HCT116 (cell line): ENCODE data around the gene GLCE. TPM values are rescaled to one million over a fixed set of nuclear protein-coding genes. Genes with fewer than 3 reads are reported as not detected.

Experiments used
- ATAC-seq: fragments of 200-7000 bp; cut with Tn5 transposase; 2 replicates; pipeline ENCODE4 v1.9.1; 2020; ENCODE audit warnings: mild to moderate bottlenecking, moderate library complexity
- BruUV-seq: library from RNA; stranded (reverse); fragments of 400-500 nt; replicated peaks from 2 replicates; lab custom pipeline; 2021; lab: Mats Ljungman, UMichigan
- CTCF ChIA-PET: fragments of 300-600 bp; sonication (Branson Sonifier 250); formaldehyde crosslinking; loops from one replicate; lab custom pipeline; 2021; ENCODE audit warnings: antibody characterized with exemption; lab: Charles Lee
- POLR2A ChIA-PET: fragments of 300-600, 350-600 bp; sonication (Branson Sonifier 250); formaldehyde crosslinking; loops from one replicate; lab custom pipeline; 2021; ENCODE audit warnings: antibody characterized with exemption; lab: Charles Lee
- RAD21 ChIA-PET, 2 experiments: fragments of 300-600 bp; sonication (Branson Sonifier 250); formaldehyde crosslinking; loops; one replicate each; lab custom pipeline; 2023; ENCODE audit warnings: low total read pairs in 2 of 2; ENCODE audit not compliant: uncharacterized antibody in 2 of 2, unreplicated experiment in 2 of 2, low non-redundant PET in 1 of 2; lab: Charles Lee
- DNase-seq: peaks from one replicate; pipeline ENCODE4 v3.0.0-alpha.2; 2010; ENCODE audit warnings: low read depth, low spot score
- H2AFZ ChIP-seq: fragments of 200-600 bp; shearing (Covaris generic), sonication (generic); 2 replicates; pipeline ENCODE4 v1.6.1; 2017; ENCODE audit warnings: low read depth, mixed run types, mixed read lengths, antibody characterized with exemption, low read length; ENCODE audit not compliant: poor library complexity, severe bottlenecking
- H3K27ac ChIP-seq: 2 replicates; pipeline ENCODE4 v1.5.1; 2012; ENCODE audit warnings: low read depth, low read length
- H3K27me3 ChIP-seq: fragments of 200-600 bp; sonication (generic); 2 replicates; pipeline ENCODE4 v1.6.1; 2016; ENCODE audit warnings: mixed run types, low read length, mixed read lengths; ENCODE audit not compliant: insufficient read depth
- H3K36me3 ChIP-seq, 2 experiments: fragments of 200-500 bp in 1 of 2; fragments of 200-600 bp in 1 of 2; sonication (Bioruptor generic) in 1 of 2; sonication (generic) in 1 of 2; 2 replicates each; pipeline versions ENCODE4 v1.5.1 to v1.6.1; 2014 to 2016; ENCODE audit warnings: low read length in 2 of 2, inconsistent platforms in 1 of 2, mixed read lengths in 1 of 2, mixed run types in 1 of 2; ENCODE audit not compliant: insufficient read depth in 2 of 2, control insufficient read depth in 1 of 2
- H3K4me1 ChIP-seq, 2 experiments: fragments of 200-600 bp in 1 of 2; sonication (generic) in 1 of 2; 2 replicates each; pipeline versions ENCODE4 v1.5.1 to v1.6.1; 2012 to 2017; ENCODE audit warnings: low read length in 2 of 2, inconsistent platforms in 1 of 2, mild to moderate bottlenecking in 1 of 2, mixed read lengths in 1 of 2, mixed run types in 1 of 2, moderate library complexity in 1 of 2; ENCODE audit not compliant: insufficient read depth in 2 of 2, control insufficient read depth in 1 of 2
- H3K4me2 ChIP-seq: fragments of 200-600 bp; sonication (generic); 2 replicates; pipeline ENCODE4 v1.6.1; 2017; ENCODE audit warnings: mixed run types, low read length, mixed read lengths
- H3K4me3 ChIP-seq, 2 experiments: fragments of 200-600 bp in 1 of 2; sonication (generic) in 1 of 2; replicated peaks in 1 of 2; 2 replicates each; pipeline ENCODE4 v1.5.1; 2011 to 2016; ENCODE audit warnings: low read length in 2 of 2, control low read depth in 1 of 2, low read depth in 1 of 2, mild to moderate bottlenecking in 1 of 2, mixed read lengths in 1 of 2, mixed run types in 1 of 2
- H3K79me2 ChIP-seq: fragments of 200-600 bp; sonication (generic); 2 replicates; pipeline ENCODE4 v1.6.1; 2017; ENCODE audit warnings: mild to moderate bottlenecking, mixed run types, low read length, moderate library complexity, mixed read lengths; ENCODE audit not compliant: insufficient read depth
- H3K9ac ChIP-seq: fragments of 200-600 bp; sonication (generic); 2 replicates; pipeline ENCODE4 v1.6.1; 2016; ENCODE audit warnings: low read length, mixed read lengths
- H3K9me2 ChIP-seq: fragments of 200-600 bp; sonication (generic), shearing (Covaris generic); 2 replicates; pipeline ENCODE4 v1.6.1; 2017; ENCODE audit warnings: mixed run types, mild to moderate bottlenecking, moderate library complexity; ENCODE audit not compliant: insufficient read depth
- H3K9me3 ChIP-seq, 2 experiments: fragments of 200-500 bp in 1 of 2; fragments of 200-600 bp in 1 of 2; sonication (Bioruptor generic) in 1 of 2; sonication (generic) in 1 of 2; 2 replicates each; pipeline ENCODE4 v1.6.1; 2014 to 2017; ENCODE audit warnings: low read length in 2 of 2, mixed read lengths in 2 of 2, inconsistent platforms in 1 of 2, low read depth in 1 of 2, mild to moderate bottlenecking in 1 of 2, mixed run types in 1 of 2, moderate library complexity in 1 of 2; ENCODE audit not compliant: control insufficient read depth in 1 of 2, insufficient read depth in 1 of 2
- H4K20me1 ChIP-seq: fragments of 200-600 bp; sonication (generic), shearing (Covaris generic); 2 replicates; pipeline ENCODE4 v1.6.1; 2017; ENCODE audit warnings: mixed run types, mild to moderate bottlenecking, moderate library complexity; ENCODE audit not compliant: insufficient read depth
- ATF3 ChIP-seq: IDR thresholded peaks from 2 replicates; pipeline ENCODE4 v1.6.1; 2012
- CEBPB ChIP-seq: IDR thresholded peaks from 2 replicates; pipeline ENCODE4 v1.6.1; 2012; ENCODE audit warnings: low read depth
- CTCF ChIP-seq, 3 experiments: fragments of 200-600 bp in 1 of 3; sonication (generic) in 1 of 3; IDR thresholded peaks in 2 of 3; conservative IDR thresholded peaks in 1 of 3; 2 replicates each; pipeline ENCODE4 v1.5.1; 2012 to 2017; ENCODE audit warnings: low read depth in 2 of 3, low read length in 2 of 3, antibody characterized with exemption in 1 of 3, borderline replicate concordance in 1 of 3, control low read depth in 1 of 3, mild to moderate bottlenecking in 1 of 3, mixed read lengths in 1 of 3, mixed run types in 1 of 3, moderate library complexity in 1 of 3; ENCODE audit not compliant: insufficient read depth in 1 of 3
- ELF1 ChIP-seq: IDR thresholded peaks from 2 replicates; pipeline ENCODE4 v1.6.1; 2012; ENCODE audit warnings: low read depth, borderline replicate concordance
- EZH2phosphoT487 ChIP-seq: fragments of 200-600 bp; IDR thresholded peaks from 2 replicates; pipeline ENCODE4 v1.6.1; 2018; ENCODE audit warnings: antibody characterized with exemption, borderline replicate concordance
- FOSL1 ChIP-seq: IDR thresholded peaks from 2 replicates; pipeline ENCODE4 v1.6.1; 2012; ENCODE audit warnings: low read depth
- MAX ChIP-seq: IDR thresholded peaks from 2 replicates; pipeline ENCODE4 v1.6.1; 2012
- POLR2AphosphoS5 ChIP-seq: IDR thresholded peaks from 2 replicates; pipeline ENCODE4 v1.6.1; 2011; ENCODE audit warnings: mild to moderate bottlenecking, low read depth, low read length, moderate library complexity
- REST ChIP-seq: IDR thresholded peaks from 2 replicates; pipeline ENCODE4 v1.6.1; 2012; ENCODE audit warnings: low read depth
- SIN3A ChIP-seq: IDR thresholded peaks from 2 replicates; pipeline ENCODE4 v1.6.1; 2012; ENCODE audit warnings: low read depth
- SP1 ChIP-seq: IDR thresholded peaks from 2 replicates; pipeline ENCODE4 v1.6.1; 2012; ENCODE audit warnings: low read depth
- SRF ChIP-seq: IDR thresholded peaks from 2 replicates; pipeline ENCODE4 v1.6.1; 2012; ENCODE audit warnings: low read depth
- TCF7L2 ChIP-seq: IDR thresholded peaks from 2 replicates; pipeline ENCODE4 v1.7.0; 2011; ENCODE audit warnings: borderline replicate concordance, inconsistent platforms; ENCODE audit not compliant: insufficient read depth, insufficient read length; ENCODE audit errors: extremely low read depth
- YY1 ChIP-seq: IDR thresholded peaks from 2 replicates; pipeline ENCODE4 v1.6.1; 2011; ENCODE audit warnings: low read length, low read depth, moderate library complexity, mild to moderate bottlenecking; ENCODE audit not compliant: insufficient replicate concordance; ENCODE audit errors: extremely low read depth
- ZBTB33 ChIP-seq: IDR thresholded peaks from 2 replicates; pipeline ENCODE4 v1.6.1; 2011; ENCODE audit warnings: mild to moderate bottlenecking, low read length, moderate library complexity; ENCODE audit not compliant: insufficient replicate concordance; ENCODE audit errors: extremely low read depth
- ZFX ChIP-seq: fragments of 450-650 bp; IDR thresholded peaks from 2 replicates; pipeline ENCODE4 v1.6.1; 2017
- ZNF274 ChIP-seq: fragments of 200-500 bp; sonication (Bioruptor generic); IDR thresholded peaks from 2 replicates; pipeline ENCODE4 v1.6.1; 2014; ENCODE audit warnings: mild to moderate bottlenecking, low read depth, low read length, inconsistent platforms
- intact Hi-C: fragments of 100-400 bp; cut with micrococcal nuclease; formaldehyde crosslinking; loops from 2 replicates; pipeline ENCODE4 v1.10.0; 2022
- total RNA-seq: library from RNA; stranded (reverse); gene quantifications from one replicate; pipeline ENCODE4 v1.2.1, GENCODE V29; 2021; ENCODE audit not compliant: unreplicated experiment

Gene GLCE
- total RNA-seq, 1 experiment from 2014 or later, result 22.2 TPM

- no peak overlapping the region for H3K9ac ChIP-seq
- DNase-seq, result no peak
- H4K20me1 ChIP-seq, result no peaks in the 10 kb centered on the region
- H3K27ac ChIP-seq, result no peak overlapping the region
- BruUV-seq, result no TSS peak
- no peak for TF ChIP-seq CTCF (IDR thresholded peaks at IDR 0.05 in 2 of 3, conservative IDR thresholded peaks at IDR 0.05 in 1 of 3; ENCODE audit: borderline replicate concordance in 1 of 3, insufficient read depth in 1 of 3, low read depth in 2 of 3, low read length in 2 of 3)
- no peak for TF ChIP-seq TCF7L2
- no peak for TF ChIP-seq EZH2phosphoT487
- TF ChIP-seq YY1, result no peak
- TF ChIP-seq SIN3A, result no peak
- TF ChIP-seq MAX, result no peak
- no peak for TF ChIP-seq POLR2AphosphoS5
- TF ChIP-seq ZFX, result no peak
- TF ChIP-seq ELF1, result no peak
- TF ChIP-seq REST, result no peak
- no peak for TF ChIP-seq FOSL1
- no peak for TF ChIP-seq SRF
- no peak for TF ChIP-seq ZNF274
- no peak for TF ChIP-seq ATF3
- TF ChIP-seq ZBTB33, result no peak
- no peak for TF ChIP-seq CEBPB
- no peak for TF ChIP-seq SP1
- H3K4me1 ChIP-seq, result no peaks in the 10 kb centered on the region
- no peak overlapping the region for H3K4me2 ChIP-seq
- no peak overlapping the region for H3K4me3 ChIP-seq
- ChIA-PET CTCF (no interaction called here), RAD21 (no interaction called here), POLR2A (no interaction called here)
- no peaks in the 10 kb centered on the region for H3K9me3 ChIP-seq
- intact Hi-C loops, result no loop called here
- no peak overlapping the region for H2AFZ ChIP-seq
- no peaks in the 10 kb centered on the region for H3K9me2 ChIP-seq
- ATAC-seq, result no peak
- no peaks in the 10 kb centered on the region for H3K79me2 ChIP-seq
- peaks cover 11% of the 10 kb centered on the region; the same call in 1 of the 2 replicates for H3K27me3 ChIP-seq
- no peaks in the 10 kb centered on the region for H3K36me3 ChIP-seq
These were observed 39.7 kb upstream of the GLCE start for GRCh38 chr15:69120732-69121131.
